ENCODE data around the gene NSL1.
A peak's percentile ranks its signal among the peaks of the same experiment; 100 is the strongest.
"Not testable (repeated sequence)": the region's sequence is repeated elsewhere in the genome, so short reads cannot be mapped to it uniquely, and the experiment has no call there.

The NSL1 gene

GRCh38 chr1:212749821-212750535 lies 41.6 kb downstream of the NSL1 start:
- peak; percentile 52 for DNase-seq (ENCODE audit: low spot score)

GRCh38 chr1:212746546-212746945 lies 45.0 kb downstream of the NSL1 start:
- DNase-seq (ENCODE audit: low spot score): no peak

GRCh38 chr1:212745303-212745702 lies 46.3 kb downstream of the NSL1 start:
- DNase-seq (ENCODE audit: low spot score): no peak

- DNase-seq (ENCODE audit: low spot score): no peak
These were observed 47.6 kb downstream of the NSL1 start for GRCh38 chr1:212743901-212744475.

- DNase-seq (ENCODE audit: low spot score): no peak
These were observed 53.2 kb downstream of the NSL1 start for GRCh38 chr1:212738330-212738729.

- no peak for DNase-seq (ENCODE audit: low spot score)
These were observed 54.0 kb downstream of the NSL1 start for GRCh38 chr1:212737559-212737958.

- DNase-seq (ENCODE audit: low spot score): no peak
These were observed 58.5 kb downstream of the NSL1 start for GRCh38 chr1:212733109-212733508.

GRCh38 chr1:212731630-212732029 lies 59.9 kb downstream of the NSL1 start:
- DNase-seq (ENCODE audit: low spot score): no peak

GRCh38 chr1:212728606-212729005 lies 63.0 kb downstream of the NSL1 start:
- peak; percentile 38 for DNase-seq (ENCODE audit: low spot score)

- no peak for DNase-seq (ENCODE audit: low spot score)
These were observed 64.0 kb downstream of the NSL1 start for GRCh38 chr1:212727386-212728181.

- DNase-seq (ENCODE audit: low spot score): not testable (repeated sequence)
These were observed 66.9 kb downstream of the NSL1 start for GRCh38 chr1:212724679-212725078.

GRCh38 chr1:212722270-212722957 lies 69.2 kb downstream of the NSL1 start:
- no peak for DNase-seq (ENCODE audit: low spot score)

- DNase-seq (ENCODE audit: low spot score): peak; percentile 31
These were observed 70.0 kb downstream of the NSL1 start for GRCh38 chr1:212721388-212722247.

GRCh38 chr1:212719633-212720032 lies 71.9 kb downstream of the NSL1 start:
- DNase-seq (ENCODE audit: low spot score): no peak

- DNase-seq (ENCODE audit: low spot score): no peak
These were observed 73.1 kb downstream of the NSL1 start for GRCh38 chr1:212718499-212718898.

GRCh38 chr1:212716161-212716560 lies 75.4 kb downstream of the NSL1 start:
- no peak for DNase-seq (ENCODE audit: low spot score)

- no peak for DNase-seq (ENCODE audit: low spot score)
These were observed 78.0 kb downstream of the NSL1 start for GRCh38 chr1:212713465-212714136.

GRCh38 chr1:212712451-212713303 lies 78.9 kb downstream of the NSL1 start:
- no peak for DNase-seq (ENCODE audit: low spot score)

GRCh38 chr1:212711974-212712373 lies 79.6 kb downstream of the NSL1 start:
- not testable (repeated sequence) for DNase-seq (ENCODE audit: low spot score)

GRCh38 chr1:212710566-212710965 lies 81.0 kb downstream of the NSL1 start:
- no peak for DNase-seq (ENCODE audit: low spot score)

All from HuH-7 (cell line).